Right atrium auricular region (tissue), 2 donors: Measurements from ENCODE around the gene PARVG. TPM values are rescaled to one million over a fixed set of nuclear protein-coding genes. Genes with fewer than 3 reads are reported as not detected.

ENCODE experiments used
- DNase-seq: peaks from one replicate; pipeline ENCODE4 v3.0.0-alpha.2; 2019; ENCODE audit warnings: low spot score
- H3K27ac ChIP-seq, 2 donors: fragments of 200-600 bp; sonication (generic); 1 replicate in 1 of 2; 2 replicates in 1 of 2; pipeline ENCODE4 v1.5.1; 2016 to 2019
- H3K27me3 ChIP-seq, 2 donors: fragments of 200-600 bp; sonication (generic); one replicate each; pipeline versions ENCODE4 v1.5.1 to v1.6.0; 2017 to 2019
- H3K36me3 ChIP-seq: fragments of 200-600 bp; sonication (generic); one replicate; pipeline ENCODE4 v1.5.1; 2016
- H3K4me1 ChIP-seq, 2 donors: fragments of 200-600 bp; sonication (generic); one replicate each; pipeline versions ENCODE4 v1.5.1 to v1.6.0; 2017 to 2019
- H3K4me3 ChIP-seq, 2 donors: fragments of 200-600 bp; sonication (generic); 1 replicate in 1 of 2; 2 replicates in 1 of 2; pipeline ENCODE4 v1.5.1; 2017 to 2019; ENCODE audit warnings: mild to moderate bottlenecking in 1 of 2, moderate library complexity in 1 of 2
- H3K9me3 ChIP-seq, 2 donors: fragments of 200-600 bp; sonication (generic); one replicate each; pipeline ENCODE4 v1.5.1; 2019
- CTCF ChIP-seq, 2 donors: fragments of 200-600 bp; sonication (generic); IDR thresholded peaks; one replicate each; pipeline ENCODE4 v1.5.1; 2019; ENCODE audit warnings: antibody characterized with exemption in 2 of 2
- total RNA-seq, 2 donors: library from RNA; depleted of rRNA; stranded (reverse); fragments of >200 nt; gene quantifications; one replicate each; pipeline ENCODE4 v1.1.0, GENCODE V29; 2016

The PARVG gene
- total RNA-seq, 2 donors from 2014 or later = 2.1 to 7.2 TPM

DNA sequence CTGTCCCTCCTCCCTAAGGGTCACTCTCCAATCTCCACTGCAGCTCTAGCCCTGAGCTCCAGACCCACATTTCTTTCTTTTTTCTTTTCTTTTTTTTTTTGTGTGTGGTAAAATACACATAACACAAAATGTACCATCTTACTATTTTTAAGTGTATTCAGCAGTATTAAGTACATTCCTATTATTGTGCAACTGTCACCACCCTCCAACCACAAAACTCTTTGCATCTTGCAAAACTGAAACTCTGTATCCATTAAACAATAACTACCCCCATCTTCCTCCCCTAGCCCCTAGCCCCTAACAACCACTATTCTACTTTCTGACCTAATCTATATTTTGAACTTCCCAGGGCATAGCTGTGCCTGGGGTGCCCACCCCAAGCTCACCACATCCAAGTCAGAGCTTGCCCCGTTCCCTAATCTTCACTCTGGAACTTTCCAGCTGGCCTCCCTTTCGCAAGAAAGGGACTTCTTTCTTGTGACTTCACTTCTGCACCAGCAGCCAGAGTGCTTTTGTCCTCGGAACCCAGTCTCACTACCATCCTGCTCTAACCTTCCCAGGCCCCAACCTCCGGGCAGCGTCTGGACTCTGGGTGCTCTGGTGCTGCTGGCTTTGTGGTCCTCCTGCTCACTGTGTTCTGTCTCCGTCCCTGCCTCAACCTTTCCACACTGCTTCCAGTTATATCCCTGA lies 30.7 kb downstream of the PARVG start:
- peak; percentile 60 for DNase-seq
- Histone ChIP-seq H3K4me3 (no peak overlapping the region), H3K4me1 (peaks cover 0 to 11% of the 10 kb centered on the region in 2 donors), H3K27me3 (no peaks in the 10 kb centered on the region), H3K9me3 (peaks cover 0 to 38% of the 10 kb centered on the region in 2 donors), H3K36me3 (no peaks in the 10 kb centered on the region), H3K27ac (peak overlapping the region; percentile 21 to 67)
- no peak for TF ChIP-seq CTCF (IDR thresholded peaks at IDR 0.05)

DNA sequence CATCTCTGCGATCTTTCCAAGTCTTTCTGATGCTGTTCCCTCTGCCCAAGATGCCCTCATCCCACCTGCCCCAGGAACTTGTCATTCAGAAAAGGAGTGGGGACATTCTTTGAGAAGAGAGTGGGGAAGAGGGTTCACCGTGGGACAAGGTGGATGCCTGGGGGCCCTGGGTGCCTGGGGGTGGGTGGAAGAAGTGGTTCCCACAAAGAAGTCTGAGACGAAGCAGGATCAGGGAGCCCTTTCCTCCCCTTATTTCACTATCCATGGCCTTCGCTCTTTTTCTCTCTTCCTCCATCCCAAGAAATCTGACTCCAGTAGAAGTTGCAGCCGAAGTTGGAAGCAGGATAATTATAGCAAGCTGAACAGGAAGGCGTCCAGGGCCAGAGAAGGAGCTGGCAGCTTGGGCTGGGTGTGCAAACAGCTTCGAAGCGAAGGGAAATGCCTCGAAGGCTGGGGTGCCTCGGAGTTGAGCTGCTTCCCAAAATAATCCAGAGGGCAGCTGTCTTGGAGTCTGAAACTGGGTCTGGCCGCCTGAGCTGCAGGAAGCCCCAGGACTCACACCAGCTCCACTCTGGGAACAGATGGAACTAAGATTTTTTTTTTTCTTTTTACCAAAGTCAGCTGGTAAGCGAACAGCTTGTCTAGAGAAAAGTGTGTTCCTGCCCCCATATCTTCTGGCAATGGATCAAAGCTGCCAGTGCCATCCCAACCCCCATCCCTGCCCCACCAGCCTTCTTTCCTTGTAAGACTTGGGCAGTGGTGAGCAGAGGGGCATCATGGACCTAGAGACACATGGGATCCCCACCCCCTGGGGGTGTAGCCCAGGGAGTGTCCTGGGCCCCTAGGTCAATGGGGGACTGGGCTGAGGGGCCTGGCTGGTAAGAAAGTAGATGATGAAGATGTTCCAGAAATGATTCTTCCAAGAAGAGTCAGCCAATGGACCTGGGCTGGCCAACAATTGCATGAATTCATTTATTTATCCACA lies 31.5 kb downstream of the PARVG start:
- H3K27me3 ChIP-seq = no peaks in the 10 kb centered on the region
- peak overlapping the region; percentile 21 to 67 for H3K27ac ChIP-seq
- no peak overlapping the region for H3K4me3 ChIP-seq
- H3K9me3 ChIP-seq = peaks cover 0 to 38% of the 10 kb centered on the region in 2 donors
- no peaks in the 10 kb centered on the region for H3K36me3 ChIP-seq
- no peak for DNase-seq
- peaks cover 0 to 11% of the 10 kb centered on the region in 2 donors for H3K4me1 ChIP-seq
- no peak for TF ChIP-seq CTCF (IDR thresholded peaks at IDR 0.05)

- H3K4me3 ChIP-seq = no peak overlapping the region
- no peak overlapping the region for H3K27ac ChIP-seq
- H3K4me1 ChIP-seq = peaks cover 0 to 11% of the 10 kb centered on the region in 2 donors
- peak; percentile 40 for DNase-seq
- TF ChIP-seq CTCF (IDR thresholded peaks at IDR 0.05) = no peak
- H3K27me3 ChIP-seq = no peaks in the 10 kb centered on the region
- H3K36me3 ChIP-seq = no peaks in the 10 kb centered on the region
- H3K9me3 ChIP-seq = peaks cover 0 to 38% of the 10 kb centered on the region in 2 donors
Observed at GRCh38 chr22:44212936-44213335, 32.2 kb downstream of the PARVG start.

GRCh38 chr22:44213489-44214043 lies 32.8 kb downstream of the PARVG start:
- Histone ChIP-seq H3K9me3 (peaks cover 0 to 37% of the 10 kb centered on the region in 2 donors), H3K4me1 (peaks cover 0 to 11% of the 10 kb centered on the region in 2 donors), H3K27ac (no peak overlapping the region), H3K4me3 (no peak overlapping the region), H3K36me3 (no peaks in the 10 kb centered on the region), H3K27me3 (no peaks in the 10 kb centered on the region)
- DNase-seq = peak; percentile 4
- TF ChIP-seq CTCF (IDR thresholded peaks at IDR 0.05) = no peak

DNA sequence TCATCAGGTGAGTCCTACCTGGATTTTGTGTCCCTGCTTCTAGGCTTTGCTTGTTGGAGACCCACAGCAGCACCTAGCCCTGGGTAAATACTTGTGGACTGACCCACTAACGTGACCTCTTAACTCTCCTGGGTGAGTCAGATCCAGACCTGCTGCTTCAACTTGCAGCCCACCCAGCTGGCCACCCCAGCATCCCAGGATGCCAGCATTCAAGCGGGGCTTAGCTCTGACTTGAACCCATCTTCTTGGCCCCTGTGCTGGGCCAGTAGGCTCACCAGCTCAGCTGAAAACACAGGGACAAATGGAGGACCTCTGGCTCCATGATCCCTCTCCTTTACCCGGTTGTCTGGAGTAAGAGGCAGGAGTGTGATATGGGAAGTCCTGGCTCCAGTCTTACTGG lies 33.5 kb downstream of the PARVG start:
- Histone ChIP-seq H3K27me3 (no peaks in the 10 kb centered on the region), H3K9me3 (peaks cover 0 to 31% of the 10 kb centered on the region in 2 donors), H3K4me3 (no peak overlapping the region), H3K36me3 (no peaks in the 10 kb centered on the region), H3K27ac (no peak overlapping the region), H3K4me1 (peaks cover 0 to 11% of the 10 kb centered on the region in 2 donors)
- no peak for TF ChIP-seq CTCF (IDR thresholded peaks at IDR 0.05)
- peak; percentile 36 for DNase-seq
